AG10803 (cell line): Measurements from ENCODE around the gene ZNF581.

Experiments
- DNase-seq: peaks from one replicate; pipeline ENCODE4 v3.0.0; 2010; ENCODE audit warnings: low read depth
- H3K4me3 ChIP-seq: 2 replicates; pipeline ENCODE4 v1.5.1; 2011; ENCODE audit warnings: mild to moderate bottlenecking, low read length, control low read depth
- CTCF ChIP-seq: conservative IDR thresholded peaks from 2 replicates; pipeline ENCODE4 v1.5.1; 2011; ENCODE audit warnings: mild to moderate bottlenecking, low read length, control low read depth, inconsistent platforms

The ZNF581 gene

GRCh38 chr19:55676889-55677505, 33.5 kb downstream of the ZNF581 start:
- H3K4me3 ChIP-seq: peak overlapping the region; percentile 87; the same call in 1 of the 2 replicates
- no peak for TF ChIP-seq CTCF
- no peak for DNase-seq

DNA sequence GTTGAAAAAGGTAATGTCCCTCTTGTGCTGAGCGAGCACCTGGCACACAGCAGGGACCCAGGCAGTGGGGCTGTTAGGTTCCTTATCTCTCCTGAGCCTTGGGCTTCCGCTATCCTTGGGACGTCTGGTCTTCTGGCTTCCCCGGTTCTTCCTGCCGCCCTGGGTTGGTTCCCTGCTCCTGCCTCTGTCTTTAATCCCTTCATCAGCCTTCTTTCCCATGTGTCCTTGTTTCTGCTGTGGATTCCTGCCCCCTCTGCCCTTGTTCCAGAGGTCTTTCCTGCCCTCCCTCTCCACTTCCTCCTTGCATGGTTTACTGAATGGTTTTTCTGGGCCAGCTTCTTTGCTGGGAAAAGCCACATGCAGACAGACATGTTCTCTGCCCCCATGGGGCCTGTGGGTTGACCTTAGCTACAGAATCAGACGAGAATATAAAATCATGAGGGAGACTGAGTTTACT, 34.2 kb downstream of the ZNF581 start:
- no peak for DNase-seq
- H3K4me3 ChIP-seq: no peak overlapping the region
- TF ChIP-seq CTCF: no peak

DNA sequence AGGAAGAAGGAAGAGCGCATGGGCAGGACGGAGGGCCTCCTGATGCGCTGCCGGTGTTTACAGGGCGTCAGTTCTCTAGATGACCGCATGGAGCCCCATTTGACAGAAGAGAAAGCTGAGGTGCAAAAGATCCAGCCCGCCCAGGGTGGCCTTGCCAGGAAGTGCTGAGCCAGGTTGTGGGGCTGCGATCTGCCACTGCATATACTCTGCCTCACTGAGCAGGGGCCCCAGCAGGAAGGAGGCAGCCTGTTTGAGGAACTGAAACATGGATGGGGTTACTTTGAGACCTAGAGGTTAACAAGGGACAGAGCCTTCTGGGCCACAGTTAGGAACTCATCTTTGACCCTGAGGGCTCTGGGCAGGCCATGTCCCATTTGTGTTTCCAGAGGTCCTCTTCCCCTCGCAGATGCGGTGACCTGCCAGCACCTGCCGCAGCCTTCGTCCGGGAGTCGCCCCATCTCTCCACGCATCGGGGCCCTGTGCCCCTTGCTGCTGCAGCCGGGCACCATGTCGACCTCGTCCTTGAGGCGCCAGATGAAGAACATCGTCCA, 34.7 kb downstream of the ZNF581 start:
- DNase-seq: no peak
- TF ChIP-seq CTCF: no peak
- H3K4me3 ChIP-seq: no peak overlapping the region

- no peak for TF ChIP-seq CTCF
- DNase-seq: no peak
- H3K4me3 ChIP-seq: no peak overlapping the region
Measured at GRCh38 chr19:55679343-55680257, 36.2 kb downstream of the ZNF581 start.

GRCh38 chr19:55680339-55681130, 37.1 kb downstream of the ZNF581 start:
- no peak for TF ChIP-seq CTCF
- no peak overlapping the region for H3K4me3 ChIP-seq
- no peak for DNase-seq

GRCh38 chr19:55681131-55682092, 38.0 kb downstream of the ZNF581 start:
- no peak overlapping the region for H3K4me3 ChIP-seq
- TF ChIP-seq CTCF: no peak
- DNase-seq: peak; percentile 15
